Activated effector memory CD4-positive, alpha-beta T cell treated with anti-CD3 and anti-CD28 coated beads, Interleukin-2, amount 50 U/mL, for 16 hours (primary cell): Measurements from ENCODE around the gene TMPRSS15.

Experiments used
- DNase-seq: peaks from one replicate; pipeline ENCODE4 v3.0.0-alpha.2; 2020

TMPRSS15 gene

GRCh38 chr21:18340387-18340942 lies 63.1 kb downstream of the TMPRSS15 start:
- DNase-seq: no peak

- no peak for DNase-seq
Measured at GRCh38 chr21:18335651-18336236, 67.8 kb downstream of the TMPRSS15 start.

- DNase-seq: no peak
Measured at GRCh38 chr21:18334066-18334465, 69.5 kb downstream of the TMPRSS15 start.

GRCh38 chr21:18318156-18318555 lies 85.4 kb downstream of the TMPRSS15 start:
- DNase-seq: no peak

- DNase-seq: no peak
Measured at GRCh38 chr21:18298228-18298627, 105.4 kb downstream of the TMPRSS15 start.

GRCh38 chr21:18294100-18294499 lies 109.5 kb downstream of the TMPRSS15 start:
- DNase-seq: no peak

GRCh38 chr21:18289876-18290275 lies 113.7 kb downstream of the TMPRSS15 start:
- no peak for DNase-seq

- no peak for DNase-seq
Measured at GRCh38 chr21:18285379-18285778, 118.2 kb downstream of the TMPRSS15 start.

- no peak for DNase-seq
Measured at GRCh38 chr21:18275781-18276180, 127.8 kb downstream of the TMPRSS15 start.

- no peak for DNase-seq
Measured at GRCh38 chr21:18274370-18274769, 129.2 kb downstream of the TMPRSS15 start.

GRCh38 chr21:18273400-18273799 lies 130.2 kb downstream of the TMPRSS15 start:
- DNase-seq: no peak

- DNase-seq: no peak
Measured at GRCh38 chr21:18269856-18270255, 133.7 kb downstream of the TMPRSS15 start.

- DNase-seq: no peak
Measured at GRCh38 chr21:18268906-18269305, 134.7 kb downstream of the TMPRSS15 start.

- no peak for DNase-seq
Measured at GRCh38 chr21:18267496-18267895, 136.1 kb downstream of the TMPRSS15 start.

GRCh38 chr21:18265944-18266343 lies 137.6 kb downstream of the TMPRSS15 start:
- DNase-seq: no peak

GRCh38 chr21:18253799-18254198 lies 149.8 kb downstream of the TMPRSS15 start:
- DNase-seq: no peak

GRCh38 chr21:18253221-18253620 lies 150.4 kb downstream of the TMPRSS15 start:
- DNase-seq: no peak

GRCh38 chr21:18252680-18253079 lies 150.9 kb downstream of the TMPRSS15 start:
- no peak for DNase-seq

- DNase-seq: no peak
Measured at GRCh38 chr21:18252256-18252655, 151.3 kb downstream of the TMPRSS15 start.

- DNase-seq: no peak
Measured at GRCh38 chr21:18251065-18251464, 152.5 kb downstream of the TMPRSS15 start.

- no peak for DNase-seq
Measured at GRCh38 chr21:18249672-18250071, 153.9 kb downstream of the TMPRSS15 start.

GRCh38 chr21:18248171-18248570 lies 155.4 kb downstream of the TMPRSS15 start:
- DNase-seq: no peak

- DNase-seq: no peak
Measured at GRCh38 chr21:18245464-18245967, 158.1 kb downstream of the TMPRSS15 start.

GRCh38 chr21:18244671-18245463 lies 158.7 kb downstream of the TMPRSS15 start, which contains the start of gene CHODL:
Gene CHODL (plus strand): TSS chr21:18244833. CDS start chr21:18245224, 391 bp downstream.
- no peak for DNase-seq
